ENCODE results near the gene AFG1L.

The AFG1L gene

DNA sequence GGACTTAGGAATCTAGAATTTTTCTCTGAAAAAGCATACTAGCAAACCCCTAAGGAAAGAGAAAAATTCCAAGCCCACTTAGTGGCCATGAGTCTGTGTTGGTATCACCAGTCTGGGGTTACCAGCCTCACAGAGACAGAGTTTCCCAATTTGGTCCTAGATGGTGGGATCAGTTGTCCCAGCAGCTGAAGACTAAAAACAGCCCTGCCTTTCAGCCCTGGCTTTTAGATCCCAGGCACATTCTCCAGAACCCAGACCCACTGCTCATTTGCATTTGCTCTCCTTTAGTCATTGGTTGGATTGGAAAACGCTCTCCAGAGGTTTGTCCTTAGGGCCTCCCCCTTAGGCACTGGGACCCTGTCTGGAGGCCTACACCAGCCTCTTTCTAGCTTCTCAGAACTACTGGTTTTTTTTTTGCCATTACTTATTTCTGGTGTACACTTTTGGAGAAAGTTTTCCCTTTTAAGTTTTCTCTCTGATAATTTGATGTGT is 226.8 kb downstream of the AFG1L start:
- no peak overlapping the region for H2AFZ ChIP-seq (ENCODE audit: low read depth, low read length)
- H3K36me3 ChIP-seq (ENCODE audit: insufficient read depth, low read length) = peaks cover 15% of the 10 kb centered on the region; the same call in 1 of the 2 replicates
- no peaks in the 10 kb centered on the region for H3K27me3 ChIP-seq (ENCODE audit: insufficient read depth, low read length, poor library complexity)
- DNase-seq = no peak
- no peaks in the 10 kb centered on the region for H3K4me1 ChIP-seq (ENCODE audit: insufficient read depth, low read length)
- H4K20me1 ChIP-seq (ENCODE audit: insufficient read depth, low read length) = no peaks in the 10 kb centered on the region
- H3K9ac ChIP-seq (ENCODE audit: low read depth, low read length) = no peak overlapping the region
- no peaks in the 10 kb centered on the region for H3K79me2 ChIP-seq (ENCODE audit: insufficient read depth, low read length)
- TF ChIP-seq, protein P1, sequence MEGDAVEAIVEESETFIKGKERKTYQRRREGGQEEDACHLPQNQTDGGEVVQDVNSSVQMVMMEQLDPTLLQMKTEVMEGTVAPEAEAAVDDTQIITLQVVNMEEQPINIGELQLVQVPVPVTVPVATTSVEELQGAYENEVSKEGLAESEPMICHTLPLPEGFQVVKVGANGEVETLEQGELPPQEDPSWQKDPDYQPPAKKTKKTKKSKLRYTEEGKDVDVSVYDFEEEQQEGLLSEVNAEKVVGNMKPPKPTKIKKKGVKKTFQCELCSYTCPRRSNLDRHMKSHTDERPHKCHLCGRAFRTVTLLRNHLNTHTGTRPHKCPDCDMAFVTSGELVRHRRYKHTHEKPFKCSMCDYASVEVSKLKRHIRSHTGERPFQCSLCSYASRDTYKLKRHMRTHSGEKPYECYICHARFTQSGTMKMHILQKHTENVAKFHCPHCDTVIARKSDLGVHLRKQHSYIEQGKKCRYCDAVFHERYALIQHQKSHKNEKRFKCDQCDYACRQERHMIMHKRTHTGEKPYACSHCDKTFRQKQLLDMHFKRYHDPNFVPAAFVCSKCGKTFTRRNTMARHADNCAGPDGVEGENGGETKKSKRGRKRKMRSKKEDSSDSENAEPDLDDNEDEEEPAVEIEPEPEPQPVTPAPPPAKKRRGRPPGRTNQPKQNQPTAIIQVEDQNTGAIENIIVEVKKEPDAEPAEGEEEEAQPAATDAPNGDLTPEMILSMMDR (IDR thresholded peaks at IDR 0.05; ENCODE audit: borderline replicate concordance, extremely low read depth, low read length, poor library complexity, severe bottlenecking) = no peak
- TF ChIP-seq EZH2 (IDR thresholded peaks at IDR 0.05; ENCODE audit: borderline replicate concordance, low read depth, low read length, severe bottlenecking) = no peak
- ATAC-seq (ENCODE audit: insufficient read depth, low read depth) = no peak
- H3K4me2 ChIP-seq (ENCODE audit: insufficient read depth, low read length) = no peak overlapping the region
- no peaks in the 10 kb centered on the region for H3K9me3 ChIP-seq (ENCODE audit: insufficient read depth, low read length, severe bottlenecking)
- H3K27ac ChIP-seq (ENCODE audit: low read length) = no peak overlapping the region
- H3K4me3 ChIP-seq (ENCODE audit: low read depth in 1 of 2, low read length in 2 of 2) = no peak overlapping the region

DNA sequence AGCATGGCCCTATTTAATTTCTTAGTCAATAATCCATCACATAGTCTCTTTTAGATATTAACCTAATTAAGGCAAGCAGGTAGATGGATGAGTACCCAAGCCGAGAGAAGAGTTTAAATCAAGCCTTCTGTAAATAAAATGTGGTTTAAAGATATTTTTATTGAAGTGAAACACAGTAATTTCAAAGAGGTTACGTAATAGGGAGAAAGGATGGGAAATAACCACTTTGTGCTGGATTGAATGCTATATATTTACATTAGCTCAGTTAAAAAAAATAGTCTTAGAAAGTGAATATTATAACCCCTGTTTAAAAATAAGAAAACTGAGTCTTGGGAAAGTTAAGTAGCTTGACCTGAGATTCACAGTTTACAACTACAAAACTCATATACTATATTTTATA is 228.8 kb downstream of the AFG1L start:
- TF ChIP-seq, protein P1 (IDR thresholded peaks at IDR 0.05; ENCODE audit: borderline replicate concordance, extremely low read depth, low read length, poor library complexity, severe bottlenecking) = no peak
- no peak for TF ChIP-seq EZH2 (IDR thresholded peaks at IDR 0.05; ENCODE audit: borderline replicate concordance, low read depth, low read length, severe bottlenecking)
- H3K27me3 ChIP-seq (ENCODE audit: insufficient read depth, low read length, poor library complexity) = no peaks in the 10 kb centered on the region
- no peak for DNase-seq
- H3K9me3 ChIP-seq (ENCODE audit: insufficient read depth, low read length, severe bottlenecking) = no peaks in the 10 kb centered on the region
- no peak overlapping the region for H3K4me2 ChIP-seq (ENCODE audit: insufficient read depth, low read length)
- H3K27ac ChIP-seq (ENCODE audit: low read length) = no peak overlapping the region
- peaks cover 7% of the 10 kb centered on the region for H3K4me1 ChIP-seq (ENCODE audit: insufficient read depth, low read length)
- no peaks in the 10 kb centered on the region for H3K79me2 ChIP-seq (ENCODE audit: insufficient read depth, low read length)
- no peak overlapping the region for H3K9ac ChIP-seq (ENCODE audit: low read depth, low read length)
- no peaks in the 10 kb centered on the region for H4K20me1 ChIP-seq (ENCODE audit: insufficient read depth, low read length)
- ATAC-seq (ENCODE audit: insufficient read depth, low read depth) = no peak
- H3K36me3 ChIP-seq (ENCODE audit: insufficient read depth, low read length) = peaks cover 15% of the 10 kb centered on the region; the same call in 1 of the 2 replicates
- no peak overlapping the region for H3K4me3 ChIP-seq (ENCODE audit: low read depth in 1 of 2, low read length in 2 of 2)
- no peak overlapping the region for H2AFZ ChIP-seq (ENCODE audit: low read depth, low read length)

DNA sequence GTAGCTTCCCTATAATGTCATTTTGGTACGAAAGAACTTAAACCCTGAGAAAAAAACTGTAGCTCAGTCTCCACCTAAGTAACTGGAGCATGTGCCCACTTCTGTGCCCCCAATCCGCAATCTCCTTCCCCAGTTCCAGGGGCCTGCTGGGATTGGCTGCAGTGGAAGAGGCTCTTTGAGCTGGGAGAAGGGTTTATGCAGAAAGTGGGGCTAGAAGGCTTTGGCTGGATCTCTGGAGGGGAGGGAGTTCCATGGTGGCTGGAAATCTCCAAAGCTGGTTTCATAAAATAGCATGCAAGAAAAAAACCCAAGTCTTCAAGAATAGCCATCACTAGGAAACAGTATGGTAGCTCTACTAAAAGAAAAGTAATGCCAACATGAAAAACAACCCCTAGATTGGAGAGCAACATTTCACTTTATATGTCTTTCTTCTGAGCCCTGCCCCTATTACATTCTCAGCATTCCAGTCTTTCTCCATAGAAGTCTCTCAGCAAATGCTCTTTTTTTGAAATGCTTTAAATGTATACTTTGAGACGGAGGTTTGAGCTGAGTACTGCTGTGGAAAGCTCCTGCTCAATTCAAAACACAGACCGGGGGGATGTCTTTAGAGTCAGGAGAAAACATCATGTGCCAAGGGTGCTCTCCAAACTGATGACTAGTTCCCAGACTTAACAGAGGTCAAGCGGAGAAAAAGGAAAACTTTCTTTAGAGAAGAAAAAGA is 229.8 kb downstream of the AFG1L start:
- no peak overlapping the region for H3K27ac ChIP-seq (ENCODE audit: low read length)
- no peaks in the 10 kb centered on the region for H3K79me2 ChIP-seq (ENCODE audit: insufficient read depth, low read length)
- no peaks in the 10 kb centered on the region for H4K20me1 ChIP-seq (ENCODE audit: insufficient read depth, low read length)
- TF ChIP-seq, protein P1 (IDR thresholded peaks at IDR 0.05; ENCODE audit: borderline replicate concordance, extremely low read depth, low read length, poor library complexity, severe bottlenecking) = no peak
- no peak for TF ChIP-seq EZH2 (IDR thresholded peaks at IDR 0.05; ENCODE audit: borderline replicate concordance, low read depth, low read length, severe bottlenecking)
- peaks cover 15% of the 10 kb centered on the region; the same call in 1 of the 2 replicates for H3K36me3 ChIP-seq (ENCODE audit: insufficient read depth, low read length)
- H2AFZ ChIP-seq (ENCODE audit: low read depth, low read length) = no peak overlapping the region
- no peaks in the 10 kb centered on the region for H3K9me3 ChIP-seq (ENCODE audit: insufficient read depth, low read length, severe bottlenecking)
- H3K27me3 ChIP-seq (ENCODE audit: insufficient read depth, low read length, poor library complexity) = no peaks in the 10 kb centered on the region
- ATAC-seq (ENCODE audit: insufficient read depth, low read depth) (no peak), DNase-seq (no peak)
- peaks cover 7% of the 10 kb centered on the region for H3K4me1 ChIP-seq (ENCODE audit: insufficient read depth, low read length)
- H3K9ac ChIP-seq (ENCODE audit: low read depth, low read length) = no peak overlapping the region
- no peak overlapping the region for H3K4me2 ChIP-seq (ENCODE audit: insufficient read depth, low read length)
- H3K4me3 ChIP-seq (ENCODE audit: low read depth in 1 of 2, low read length in 2 of 2) = no peak overlapping the region
